GM13977 (cell line): ENCODE data around the gene ALX1.

Source experiments
- DNase-seq: peaks from one replicate; pipeline ENCODE4 v3.0.0; 2012; ENCODE audit warnings: low spot score
- CTCF ChIP-seq: IDR thresholded peaks from 2 replicates; pipeline ENCODE4 v1.5.1; 2012; ENCODE audit warnings: mild to moderate bottlenecking, control low read depth; ENCODE audit not compliant: insufficient read depth; ENCODE audit errors: extremely low read depth, missing control alignments
- in situ Hi-C: fragments of 300-500 bp; cut with MboI; formaldehyde crosslinking; loops from one replicate; pipeline ENCODE4 v1.12.0; 2022; ENCODE audit warnings: low sequenced_read_pairs, low pct_unique_long_range_greater_than_20kb, mixed read lengths, inconsistent platforms; ENCODE audit not compliant: unreplicated experiment

ALX1 gene

GRCh38 chr12:85296362-85296761 lies 16.3 kb downstream of the ALX1 start:
- TF ChIP-seq CTCF = no peak
- DNase-seq = no peak

GRCh38 chr12:85299053-85299452 lies 19.0 kb downstream of the ALX1 start:
- TF ChIP-seq CTCF = no peak
- in situ Hi-C loops = no loop called here
- DNase-seq = no peak

More at GRCh38 chr12:85296362-85296761, 16.3 kb downstream of the ALX1 start:
- in situ Hi-C loops = no loop called here

DNA sequence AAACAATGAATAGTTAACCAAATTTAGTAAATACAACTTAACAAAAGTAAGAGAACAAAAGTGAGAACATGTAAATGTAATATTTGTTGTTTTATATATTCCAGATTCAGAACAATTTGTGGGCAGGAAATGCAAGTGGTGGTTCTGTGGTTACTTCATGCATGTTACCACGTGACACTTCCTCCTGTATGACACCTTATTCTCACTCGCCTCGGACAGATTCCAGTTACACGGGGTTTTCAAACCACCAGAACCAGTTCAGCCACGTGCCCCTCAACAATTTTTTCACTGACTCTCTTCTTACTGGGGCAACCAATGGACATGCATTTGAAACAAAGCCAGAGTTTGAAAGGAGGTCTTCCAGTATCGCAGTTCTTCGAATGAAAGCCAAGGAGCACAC lies 21.0 kb downstream of the ALX1 start:
- no peak for TF ChIP-seq CTCF
- DNase-seq = no peak
- in situ Hi-C loops = no loop called here

- no peak for TF ChIP-seq CTCF
- DNase-seq = no peak
- in situ Hi-C loops = no loop called here
Measured at GRCh38 chr12:85308374-85308773, 28.4 kb downstream of the ALX1 start.

DNA sequence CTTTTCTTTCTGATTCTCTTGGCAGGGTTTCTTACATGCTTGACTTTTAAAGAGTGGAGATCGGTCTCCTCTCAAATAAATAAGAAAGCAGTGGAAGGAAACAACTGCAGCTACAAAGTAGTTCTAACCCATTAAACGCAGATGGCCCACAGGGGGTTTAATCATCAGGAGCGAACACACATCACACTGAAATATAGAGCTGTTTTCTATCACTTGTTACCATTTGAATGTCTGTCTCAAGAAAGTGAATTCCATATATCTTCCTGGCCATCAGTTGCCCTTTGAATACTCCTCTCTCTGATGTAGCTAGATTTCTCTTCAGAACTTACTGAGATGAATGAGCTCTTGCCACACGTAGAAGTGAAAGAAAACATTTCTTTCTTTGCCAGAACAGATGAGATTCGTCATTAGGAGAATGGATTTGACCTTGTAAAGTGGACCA lies 29.1 kb downstream of the ALX1 start:
- no peak for TF ChIP-seq CTCF
- in situ Hi-C loops = no loop called here
- no peak for DNase-seq

- in situ Hi-C loops = no loop called here
- peak; percentile 8 for TF ChIP-seq CTCF
Measured at GRCh38 chr12:85310025-85310424, 30.0 kb downstream of the ALX1 start.

More at GRCh38 chr12:85310025-85310424, 30.0 kb downstream of the ALX1 start:
- DNase-seq = no peak
